H9 (cell line): Measurements from ENCODE around the gene ASB5. TPM values are rescaled to one million over a fixed set of nuclear protein-coding genes. Genes with fewer than 3 reads are reported as not detected.

Experiments
- DNase-seq: peaks from one replicate; pipeline ENCODE4 v3.0.0-alpha.2; 2017
- H2AFZ ChIP-seq: one replicate; pipeline ENCODE4 v1.6.1; 2013; ENCODE audit warnings: mild to moderate bottlenecking, low read length, control low read depth, moderate library complexity
- H2AK5ac ChIP-seq: 2 replicates; pipeline ENCODE4 v1.6.1; 2013; ENCODE audit warnings: low read length, control low read depth, mixed read lengths; ENCODE audit not compliant: insufficient read length
- H2BK120ac ChIP-seq: one replicate; pipeline ENCODE4 v1.6.1; 2013; ENCODE audit warnings: low read depth, mild to moderate bottlenecking, low read length, control low read depth, inconsistent platforms; ENCODE audit not compliant: poor library complexity, severe bottlenecking
- H2BK12ac ChIP-seq: 2 replicates; pipeline ENCODE4 v1.6.1; 2013; ENCODE audit warnings: low read length, control low read depth, mixed read lengths, low read depth; ENCODE audit not compliant: insufficient read length
- H2BK15ac ChIP-seq: 2 replicates; pipeline ENCODE4 v1.6.1; 2013; ENCODE audit warnings: low read depth, low read length, control low read depth
- H2BK20ac ChIP-seq: one replicate; pipeline ENCODE4 v1.6.1; 2013; ENCODE audit warnings: low read depth, mild to moderate bottlenecking, low read length, control low read depth, inconsistent platforms; ENCODE audit not compliant: poor library complexity, severe bottlenecking
- H2BK5ac ChIP-seq: 2 replicates; pipeline ENCODE4 v1.6.1; 2013; ENCODE audit warnings: low read length, control low read depth, mixed read lengths; ENCODE audit not compliant: insufficient read length
- H3K14ac ChIP-seq: 2 replicates; pipeline ENCODE4 v1.6.1; 2013; ENCODE audit warnings: low read length, control low read depth; ENCODE audit not compliant: insufficient read depth
- H3K18ac ChIP-seq: 2 replicates; pipeline ENCODE4 v1.6.1; 2013; ENCODE audit warnings: low read depth, mild to moderate bottlenecking, mixed read lengths, low read length, control low read depth; ENCODE audit not compliant: insufficient read length
- H3K23ac ChIP-seq: 2 replicates; pipeline ENCODE4 v1.6.1; 2013; ENCODE audit warnings: low read length, control low read depth, mixed read lengths, low read depth; ENCODE audit not compliant: insufficient read length
- H3K23me2 ChIP-seq: 2 replicates; pipeline ENCODE4 v1.6.1; 2013; ENCODE audit warnings: low read depth, mild to moderate bottlenecking, mixed read lengths, low read length, control low read depth; ENCODE audit not compliant: insufficient read length, poor library complexity, severe bottlenecking
- H3K27ac ChIP-seq: 2 replicates; pipeline ENCODE4 v1.5.1; 2013; ENCODE audit warnings: low read length, control low read depth, mixed read lengths, low read depth; ENCODE audit not compliant: insufficient read length
- H3K27me3 ChIP-seq: 2 replicates; pipeline ENCODE4 v1.6.1; 2013; ENCODE audit warnings: low read length, control low read depth, inconsistent platforms; ENCODE audit not compliant: insufficient read depth
- H3K4ac ChIP-seq: 2 replicates; pipeline ENCODE4 v1.6.1; 2013; ENCODE audit warnings: low read depth, mild to moderate bottlenecking, control low read depth, inconsistent platforms, low read length, moderate library complexity
- H3K4me1 ChIP-seq: 2 replicates; pipeline ENCODE4 v1.6.1; 2013; ENCODE audit warnings: low read length, control low read depth, inconsistent platforms; ENCODE audit not compliant: insufficient read depth
- H3K4me2 ChIP-seq: 2 replicates; pipeline ENCODE4 v1.6.1; 2013; ENCODE audit warnings: low read length, control low read depth, mixed read lengths; ENCODE audit not compliant: insufficient read length, insufficient read depth
- H3K56ac ChIP-seq: 2 replicates; pipeline ENCODE4 v1.6.1; 2013; ENCODE audit warnings: low read depth, mild to moderate bottlenecking, mixed read lengths, low read length, control low read depth; ENCODE audit not compliant: insufficient read length
- H3K79me1 ChIP-seq: 2 replicates; pipeline ENCODE4 v1.6.1; 2013; ENCODE audit warnings: low read depth, mild to moderate bottlenecking, moderate library complexity, low read length, control low read depth, inconsistent platforms; ENCODE audit not compliant: insufficient read depth, poor library complexity, severe bottlenecking
- H3K79me2 ChIP-seq: 2 replicates; pipeline ENCODE4 v1.6.1; 2013; ENCODE audit warnings: low read length, control low read depth, inconsistent platforms; ENCODE audit not compliant: insufficient read depth
- H3K9ac ChIP-seq: 2 replicates; pipeline ENCODE4 v1.6.1; 2013; ENCODE audit warnings: low read length, control low read depth, mixed read lengths; ENCODE audit not compliant: insufficient read length; ENCODE audit errors: extremely low read depth
- H3K9me3 ChIP-seq: one replicate; pipeline ENCODE4 v1.6.1; 2013; ENCODE audit warnings: low read depth, low read length, inconsistent platforms; ENCODE audit not compliant: control insufficient read depth
- H3T11ph ChIP-seq: one replicate; pipeline ENCODE4 v1.6.1; 2013; ENCODE audit warnings: mild to moderate bottlenecking, low read length, control low read depth, inconsistent platforms
- H4K20me1 ChIP-seq: one replicate; pipeline ENCODE4 v1.6.1; 2013; ENCODE audit not compliant: control insufficient read depth, insufficient read length, insufficient read depth
- H4K5ac ChIP-seq: 2 replicates; pipeline ENCODE4 v1.6.1; 2013; ENCODE audit warnings: low read depth, mild to moderate bottlenecking, mixed read lengths, low read length, control low read depth; ENCODE audit not compliant: insufficient read length
- H4K8ac ChIP-seq: replicated peaks from 2 replicates; pipeline ENCODE4 v1.6.1; 2013; ENCODE audit warnings: low read length, control low read depth, mixed read lengths, low read depth; ENCODE audit not compliant: insufficient read length
- H4K91ac ChIP-seq: 2 replicates; pipeline ENCODE4 v1.6.1; 2013; ENCODE audit warnings: low read depth, mild to moderate bottlenecking, moderate library complexity, mixed read lengths, low read length, control low read depth; ENCODE audit not compliant: insufficient read length
- H3K27ac Mint-ChIP-seq, 3 experiments: 2 replicates in 2 of 3; 3 replicates in 1 of 3; pipeline ENCODE4 v1.8.0; 2020 to 2021; ENCODE audit warnings: mixed read lengths in 3 of 3, mild to moderate bottlenecking in 1 of 3, moderate library complexity in 1 of 3
- H3K27me3 Mint-ChIP-seq: 2 replicates; pipeline ENCODE4 v1.8.0; 2021; ENCODE audit warnings: low read depth, mild to moderate bottlenecking, moderate library complexity, mixed read lengths
- H3K36me3 Mint-ChIP-seq, 3 experiments: 2 replicates in 2 of 3; 3 replicates in 1 of 3; pipeline ENCODE4 v1.8.0; 2020 to 2021; ENCODE audit warnings: low read depth in 3 of 3, mixed read lengths in 3 of 3; ENCODE audit not compliant: insufficient read depth in 1 of 3
- H3K4me1 Mint-ChIP-seq, 2 experiments: 2 replicates each; pipeline ENCODE4 v1.8.0; 2020; ENCODE audit warnings: mixed read lengths in 2 of 2
- H3K4me3 Mint-ChIP-seq, 2 experiments: 2 replicates in 1 of 2; 3 replicates in 1 of 2; pipeline ENCODE4 v1.8.0; 2020 to 2021; ENCODE audit warnings: mild to moderate bottlenecking in 2 of 2, mixed read lengths in 2 of 2, moderate library complexity in 1 of 2
- H3K9me3 Mint-ChIP-seq, 2 experiments: 2 replicates in 1 of 2; 3 replicates in 1 of 2; pipeline ENCODE4 v1.8.0; 2020; ENCODE audit warnings: mild to moderate bottlenecking in 2 of 2, mixed read lengths in 2 of 2, moderate library complexity in 1 of 2
- CTCF ChIP-seq: fragments of 200-600 bp; sonication (generic); conservative IDR thresholded peaks from 3 replicates; pipeline ENCODE4 v1.8.0; 2021; ENCODE audit warnings: antibody characterized with exemption, mild to moderate bottlenecking
- WGBS: extraction: QIAGEN DNeasy Blood & Tissue Kit; methylation state at CpG from one replicate; pipeline ENCODE4 v1.1.7; 2013; ENCODE audit warnings: missing lambda C conversion rate, low lambda C conversion rate, mixed read lengths; ENCODE audit not compliant: insufficient read length; ENCODE audit errors: extremely low coverage; 5-methylcytosine and 5-hydroxymethylcytosine counted together
- total RNA-seq: library from RNA; stranded (reverse); gene quantifications from 2 replicates; pipeline ENCODE4 v1.2.1, GENCODE V29; 2021

Gene ASB5
- total RNA-seq, 1 experiment from 2014 or later = not detected

DNA sequence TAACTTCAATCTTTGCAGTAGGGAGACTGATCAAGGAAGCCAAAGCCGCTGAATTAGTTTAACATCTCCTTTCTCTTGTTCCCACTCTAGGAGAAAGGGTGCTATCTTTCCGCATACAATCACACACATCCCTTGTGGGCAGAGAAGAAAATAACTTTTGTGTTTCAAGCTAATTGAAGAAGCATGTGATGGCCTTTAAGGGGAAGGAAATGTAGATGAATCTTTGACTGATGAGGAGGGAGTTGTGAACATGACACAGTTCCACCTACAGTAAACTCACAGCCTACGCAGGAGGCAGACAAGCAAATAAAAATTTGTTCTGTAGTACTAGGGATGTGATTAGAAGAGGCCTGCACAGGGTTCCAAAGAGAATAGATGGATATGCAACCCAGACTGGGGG lies 58.9 kb downstream of the ASB5 start:
- Histone ChIP-seq H3K4me1 (no peaks in the 10 kb centered on the region), H3K23ac (no peak overlapping the region)
- H3K27ac Mint-ChIP-seq = no peak overlapping the region

More for the DNA sequence above, 58.9 kb downstream of the ASB5 start:
- no CpG with 5 or more reads among the region's 3 CpGs for WGBS
- DNase-seq = no peak
- no peaks in the 10 kb centered on the region for H3K27me3 ChIP-seq
- H3K79me1 ChIP-seq = no peaks in the 10 kb centered on the region
- no peak overlapping the region for H2BK120ac ChIP-seq
- no peak overlapping the region for H2AK5ac ChIP-seq
- no peaks in the 10 kb centered on the region for H4K20me1 ChIP-seq
- H2BK5ac ChIP-seq = no peak overlapping the region
- H3K27ac ChIP-seq = no peak overlapping the region
- Mint-ChIP-seq H3K4me3 (no peak overlapping the region), H3K4me1 (peaks cover 16 to 17% of the 10 kb centered on the region in 2 experiments), H3K27me3 (no peaks in the 10 kb centered on the region), H3K36me3 (peaks cover 0 to 5% (median 0%) of the 10 kb centered on the region in 3 experiments; a peak in 2 of 7 replicates), H3K9me3 (peaks cover 0 to 7% of the 10 kb centered on the region in 2 experiments; a peak in 3 of 5 replicates)
- H3K4me2 ChIP-seq = no peak overlapping the region
- H4K91ac ChIP-seq = no peak overlapping the region
- no peak overlapping the region for H3K9ac ChIP-seq
- no peak overlapping the region for H2BK20ac ChIP-seq
- TF ChIP-seq CTCF = no peak
- H3K18ac ChIP-seq = no peak overlapping the region
- H3T11ph ChIP-seq = no peak overlapping the region
- no peak overlapping the region for H2BK15ac ChIP-seq
- no peak overlapping the region for H3K56ac ChIP-seq
- no peak overlapping the region for H3K4ac ChIP-seq
- no peaks in the 10 kb centered on the region for H3K9me3 ChIP-seq
- no peak overlapping the region for H3K14ac ChIP-seq
- H3K79me2 ChIP-seq = no peaks in the 10 kb centered on the region
- no peak overlapping the region for H2BK12ac ChIP-seq
- H3K23me2 ChIP-seq = no peaks in the 10 kb centered on the region
- H4K5ac ChIP-seq = no peak overlapping the region
- no peak overlapping the region for H2AFZ ChIP-seq
- no peak overlapping the region for H4K8ac ChIP-seq
